Measurements from ENCODE around the gene HYAL2.
A peak's percentile ranks its signal among the peaks of the same experiment; 100 is the strongest.
"Not testable (repeated sequence)": the region's sequence is repeated elsewhere in the genome, so short reads cannot be mapped to it uniquely, and the experiment has no call there.

HYAL2 gene

DNA sequence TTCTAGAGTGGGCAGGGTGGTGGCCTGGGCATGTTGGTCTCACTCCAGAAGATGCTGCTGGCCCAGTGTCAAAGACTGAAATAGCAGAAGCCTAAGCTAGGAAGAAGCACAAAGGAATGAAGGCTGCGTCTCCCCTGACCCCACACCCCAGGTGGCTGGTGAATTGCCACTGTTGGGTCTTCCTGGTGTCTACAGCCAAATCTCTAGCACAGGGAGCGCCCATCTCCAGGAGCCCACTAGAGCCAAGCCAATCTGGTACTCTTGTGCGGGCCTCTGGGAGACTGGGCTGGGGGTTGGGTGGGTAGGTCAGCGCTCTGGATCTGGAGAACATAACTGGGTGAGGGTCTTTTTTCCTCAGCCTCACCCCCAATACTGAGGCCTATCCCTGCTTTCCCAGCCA lies 4.6 kb upstream of the HYAL2 start:
- no peak for DNase-seq

DNA sequence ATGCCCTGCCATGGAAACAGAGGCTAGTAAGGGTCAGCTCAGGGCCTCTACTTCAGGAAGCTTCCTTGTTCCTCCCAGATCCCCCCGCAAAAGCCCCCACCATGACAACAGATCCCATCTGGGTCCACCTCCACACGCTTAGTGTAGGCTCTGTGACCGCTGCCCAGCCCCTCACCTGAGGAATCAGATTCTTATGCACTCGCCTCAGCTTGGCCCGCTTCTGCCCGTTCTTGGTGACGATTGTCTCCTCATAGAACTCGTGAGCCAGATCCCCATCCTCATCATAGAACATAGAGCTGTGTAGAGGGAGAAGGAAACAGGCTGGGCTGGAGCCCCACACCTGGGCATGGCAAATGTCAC lies 3.6 kb upstream of the HYAL2 start:
- no peak for DNase-seq

DNA sequence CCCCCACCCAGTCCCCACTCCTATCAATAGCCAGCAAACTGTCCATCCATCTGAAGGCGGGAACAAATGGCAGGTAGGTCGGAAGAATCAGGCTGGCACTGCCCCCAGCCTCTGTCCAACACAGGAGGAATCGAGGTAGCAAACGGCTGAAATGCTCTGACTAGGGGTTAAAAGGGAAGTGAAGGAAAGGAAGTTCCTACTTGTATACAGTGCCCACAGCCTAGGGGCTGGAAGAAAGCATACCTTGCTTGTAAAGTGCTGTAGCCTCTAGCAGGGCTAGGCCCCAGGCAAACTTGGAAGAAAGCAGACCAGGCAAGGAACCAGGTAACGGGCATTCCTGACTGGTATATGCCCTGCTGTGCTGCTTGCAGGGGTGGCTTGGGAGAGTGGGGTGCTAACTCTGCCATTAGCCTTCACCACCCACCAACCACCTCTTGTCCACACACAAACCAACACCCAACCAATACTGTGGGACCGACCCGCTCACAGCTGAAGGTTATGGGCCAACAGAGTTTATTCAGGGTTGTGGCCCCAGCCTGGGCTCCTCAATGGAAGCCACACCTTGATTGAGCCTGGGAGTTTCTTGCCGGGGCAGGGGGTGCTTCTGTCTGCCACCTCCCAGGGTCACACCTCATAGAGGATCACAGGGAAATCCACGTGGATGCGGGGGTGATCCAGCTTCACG lies 3.1 kb upstream of the HYAL2 start:
- DNase-seq: no peak

DNA sequence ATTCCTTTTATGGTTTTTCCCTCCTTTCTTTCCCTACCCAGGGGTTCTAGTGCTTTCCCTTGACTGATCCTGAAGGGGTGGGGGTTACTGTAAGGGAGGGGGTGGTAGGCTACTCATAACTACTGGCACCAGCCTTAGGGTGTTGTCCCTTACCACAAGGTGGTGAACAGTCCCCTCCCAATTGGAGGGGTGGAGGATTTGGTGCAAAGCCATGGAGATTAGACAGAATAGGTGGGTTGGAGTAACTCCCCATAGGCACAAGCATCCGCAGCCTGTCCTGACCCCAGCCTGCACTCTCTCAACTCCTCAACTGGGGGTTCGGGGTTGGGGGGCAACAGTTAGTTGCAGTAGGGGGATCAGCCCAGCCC lies 2.6 kb upstream of the HYAL2 start:
- DNase-seq: no peak

DNA sequence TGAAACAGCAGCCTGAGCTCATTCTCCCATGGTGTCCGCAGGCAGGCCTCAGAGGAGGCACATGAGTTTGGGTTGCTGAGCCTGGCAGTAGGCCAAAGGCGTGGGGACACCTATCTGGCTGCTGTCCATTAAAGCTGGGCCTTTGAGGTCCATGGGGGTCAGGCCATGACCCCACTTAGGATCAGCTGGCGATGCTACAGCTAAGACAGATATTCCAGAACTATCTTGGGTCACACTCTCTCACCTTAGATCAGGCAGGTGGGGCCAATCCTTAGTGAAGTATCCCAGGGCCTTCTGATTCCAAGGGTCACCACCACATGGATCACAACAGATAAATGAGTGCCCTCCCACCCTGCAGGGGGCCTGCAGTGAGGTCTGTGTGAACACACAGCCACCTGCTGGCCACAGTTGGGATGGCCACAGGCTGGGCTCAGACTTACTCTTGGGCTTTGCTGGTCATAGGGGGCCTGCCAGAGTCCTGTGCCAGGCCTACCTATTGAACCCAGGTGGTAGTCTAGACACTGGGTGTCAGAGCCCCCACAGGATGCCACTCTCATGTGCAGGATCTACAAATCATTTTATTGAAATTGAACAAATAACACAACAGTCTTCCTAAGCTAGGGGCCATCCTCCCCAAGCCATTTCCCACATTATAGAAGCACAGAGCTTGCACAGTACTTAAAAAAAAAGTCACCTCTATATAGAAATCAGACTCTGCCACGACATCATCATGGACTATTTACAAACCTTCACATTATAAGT lies 2.0 kb upstream of the HYAL2 start:
- peak; percentile 54 for DNase-seq

DNA sequence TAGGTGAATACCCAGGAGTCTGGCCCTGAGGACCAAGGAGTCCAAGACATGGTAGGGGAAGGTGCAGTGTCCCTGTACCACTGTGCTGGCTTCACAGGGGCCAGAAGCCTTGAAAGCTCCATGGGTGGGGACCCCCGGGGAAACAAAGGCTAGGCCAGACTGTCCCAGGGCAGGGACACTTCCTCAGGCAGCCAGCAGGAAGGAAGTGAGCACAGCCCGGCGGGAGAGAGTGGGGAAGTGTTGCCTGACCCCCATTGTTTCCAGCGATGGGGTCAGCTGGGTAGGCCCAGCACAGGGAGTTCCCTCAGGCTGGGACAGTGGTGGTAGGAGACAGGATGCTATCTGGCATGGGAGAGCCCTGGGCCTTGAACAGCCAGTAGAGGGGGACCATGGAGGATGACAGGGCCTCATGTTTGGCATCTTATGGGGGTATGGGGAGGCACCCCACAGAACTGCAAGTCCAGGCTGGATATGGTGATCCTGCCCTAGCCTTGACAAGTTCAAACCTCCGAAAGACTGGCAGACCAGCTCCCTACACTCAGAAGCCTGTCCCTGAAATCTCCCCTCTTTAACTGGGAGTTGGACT lies 1.2 kb upstream of the HYAL2 start:
- DNase-seq: no peak

DNA sequence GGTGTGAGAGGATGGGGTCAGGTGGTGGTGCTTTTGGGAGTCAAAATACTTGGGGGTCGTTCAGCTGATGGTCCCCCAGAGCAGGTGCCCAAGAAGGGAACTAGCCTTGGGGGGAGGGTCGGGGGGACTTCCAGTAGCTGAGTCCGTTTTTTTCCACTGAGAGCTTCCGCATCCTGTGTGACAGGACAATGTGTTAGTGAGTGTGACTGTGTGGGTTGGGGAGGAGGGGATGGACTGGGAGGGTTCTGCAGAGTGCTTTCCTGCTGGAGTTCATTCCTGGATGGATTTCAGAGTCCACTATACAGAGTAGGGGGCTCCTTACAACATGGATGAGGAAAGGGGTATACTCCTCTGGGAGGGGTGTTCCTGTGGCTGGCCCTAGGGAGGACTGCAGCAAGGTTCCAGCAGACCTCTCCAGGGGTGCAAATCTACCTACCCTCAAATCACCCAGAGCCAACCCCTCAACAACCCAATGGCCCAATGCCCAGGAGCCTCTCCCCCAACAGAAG lies 601 bp upstream of the HYAL2 start:
- DNase-seq: no peak

DNA sequence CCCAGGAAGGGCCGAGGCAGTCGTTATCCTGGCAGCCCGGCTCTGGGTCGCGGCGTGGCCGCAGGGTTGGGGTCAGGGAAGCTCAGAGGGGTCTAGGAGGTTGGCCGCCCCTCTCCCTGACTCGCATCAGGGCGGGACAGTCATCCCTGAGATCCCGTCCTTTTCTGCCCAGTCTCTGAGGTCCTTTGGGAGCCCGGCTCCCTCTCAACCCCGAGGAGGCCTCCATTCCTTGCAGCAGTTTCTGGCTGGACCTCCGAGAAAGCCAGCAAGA lies 495 bp downstream of the HYAL2 start:
- DNase-seq: no peak

DNA sequence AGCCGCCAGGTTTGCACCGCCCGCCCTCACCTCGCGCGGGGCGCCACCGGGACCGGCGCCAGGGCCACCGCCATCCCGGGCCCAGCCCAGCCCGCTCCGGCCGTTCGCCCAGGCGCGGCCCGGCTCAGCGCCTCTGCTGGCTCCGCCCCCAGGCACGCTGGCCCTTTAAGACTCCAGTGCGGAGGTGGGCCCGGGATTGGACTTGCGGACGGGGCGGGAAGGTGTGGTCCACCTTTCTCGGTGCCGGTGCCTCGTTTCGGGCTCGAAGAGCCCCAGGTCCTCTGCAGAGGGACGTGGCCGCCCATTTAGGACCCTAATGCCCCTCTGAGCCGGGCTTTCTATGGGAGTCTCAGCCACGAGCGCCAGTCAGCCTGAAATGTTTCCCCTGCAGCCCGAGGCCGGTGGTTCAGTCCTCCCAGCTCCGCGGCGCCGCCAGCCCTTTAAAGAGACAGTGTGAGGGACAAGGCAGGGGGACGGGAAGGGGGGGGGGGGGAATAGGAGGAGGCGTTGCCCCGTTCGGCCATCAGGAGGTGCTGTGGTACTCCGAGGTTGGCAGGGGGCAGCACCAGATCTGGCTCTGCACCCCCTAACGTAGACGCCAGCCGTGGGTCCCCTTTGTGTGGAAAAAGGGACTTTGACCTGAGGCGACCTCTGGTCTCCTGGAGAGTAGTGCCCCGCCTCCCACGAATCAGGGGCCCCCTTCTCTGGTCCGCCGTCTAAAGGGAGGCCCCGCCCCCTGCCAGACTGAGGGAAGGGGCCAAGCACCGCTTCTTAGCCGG lies 1.0 kb downstream of the HYAL2 start:
- DNase-seq: peak; percentile 82

DNA sequence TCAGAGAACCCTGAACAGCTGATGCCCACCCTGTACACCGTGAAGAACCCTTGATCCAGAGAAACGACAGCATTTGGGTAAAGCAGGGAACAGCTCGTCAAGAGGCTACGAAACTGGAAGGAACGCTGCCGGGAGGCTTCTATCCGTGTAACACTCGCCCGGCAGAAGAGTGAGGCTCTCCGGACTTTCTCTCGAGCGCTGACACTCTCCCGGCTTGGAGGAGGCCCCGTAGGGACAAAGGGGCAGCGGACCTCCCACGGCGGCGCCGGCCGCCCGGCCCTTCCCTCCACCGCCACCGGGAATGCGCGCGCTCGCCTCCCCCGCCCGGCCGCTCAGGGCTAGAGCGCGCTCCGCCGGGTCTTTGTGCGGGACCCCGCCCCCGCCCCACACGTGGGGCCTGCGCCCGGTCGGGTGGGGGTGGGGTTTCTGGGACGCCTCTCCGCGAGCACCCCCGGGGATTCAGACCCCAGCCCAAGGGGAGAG lies 1.7 kb downstream of the HYAL2 start:
- DNase-seq: peak; percentile 42

DNA sequence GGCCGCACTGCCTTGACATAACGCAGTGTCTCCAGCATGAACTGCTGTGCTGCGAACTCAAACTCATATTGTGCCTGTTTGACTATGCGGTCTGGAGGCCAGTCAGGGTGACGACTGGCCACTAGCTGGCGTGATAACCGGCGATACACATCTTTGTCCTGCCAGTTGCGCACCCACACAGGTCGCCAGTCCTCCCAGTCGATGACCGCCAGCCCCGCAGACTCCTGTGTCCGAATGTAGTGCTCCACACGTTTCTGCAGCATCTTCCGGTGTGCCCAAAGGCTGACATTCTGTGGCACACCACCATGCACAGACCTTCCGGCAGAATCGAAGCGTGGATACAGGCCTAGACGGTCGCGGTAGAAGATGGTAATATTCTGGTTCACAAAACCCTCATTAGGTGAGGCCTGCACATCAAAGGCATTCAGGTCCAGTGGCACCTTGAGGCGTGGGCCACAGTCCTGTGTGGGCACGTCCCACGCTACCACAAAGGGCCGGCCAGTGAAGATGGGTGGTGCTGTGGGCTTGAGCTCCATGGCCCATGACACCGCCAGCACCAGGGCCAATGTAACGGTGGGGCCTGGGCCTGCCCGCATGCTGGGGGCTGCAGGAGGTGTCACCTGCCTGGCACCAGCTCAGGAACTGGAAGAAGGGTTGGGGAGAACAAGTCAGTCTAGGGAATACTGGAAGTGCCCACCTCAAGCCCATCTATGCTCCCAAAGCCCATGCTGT lies 2.5 kb downstream of the HYAL2 start:
- DNase-seq: no peak

DNA sequence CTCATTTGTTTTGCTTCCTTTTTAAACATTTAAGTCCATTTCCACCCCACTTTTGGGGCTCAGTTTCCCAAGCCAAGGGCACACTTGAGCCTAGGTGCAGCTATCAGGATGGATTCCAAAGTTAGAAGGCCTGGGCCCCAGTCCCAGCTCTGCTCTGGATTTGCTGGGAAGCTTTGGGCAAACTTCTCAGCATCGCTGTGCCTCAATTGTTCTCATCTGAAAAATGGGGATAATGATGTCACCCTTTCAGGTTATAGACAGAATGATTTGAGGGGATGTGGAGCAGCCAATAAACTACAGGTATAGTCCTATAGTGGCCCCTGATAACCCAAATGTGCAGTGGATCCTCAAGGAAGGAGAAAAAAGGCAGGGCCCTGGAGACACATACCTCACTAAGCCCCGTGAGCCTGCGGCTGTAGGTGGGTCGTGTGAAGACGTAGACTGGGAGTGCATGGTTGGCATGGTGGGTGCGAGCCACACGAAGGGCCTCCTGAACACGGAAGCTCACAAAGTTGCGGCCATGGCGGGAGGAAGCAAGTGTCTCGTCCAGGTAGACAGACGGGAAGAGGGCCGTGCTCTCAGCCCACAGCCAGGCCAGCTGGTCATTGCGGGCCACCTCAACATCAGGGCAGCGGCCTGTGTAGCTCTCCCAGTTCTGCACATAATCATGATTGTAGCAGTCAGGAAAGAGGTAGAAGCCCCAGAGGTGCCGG lies 3.2 kb downstream of the HYAL2 start:
- no peak for DNase-seq

DNA sequence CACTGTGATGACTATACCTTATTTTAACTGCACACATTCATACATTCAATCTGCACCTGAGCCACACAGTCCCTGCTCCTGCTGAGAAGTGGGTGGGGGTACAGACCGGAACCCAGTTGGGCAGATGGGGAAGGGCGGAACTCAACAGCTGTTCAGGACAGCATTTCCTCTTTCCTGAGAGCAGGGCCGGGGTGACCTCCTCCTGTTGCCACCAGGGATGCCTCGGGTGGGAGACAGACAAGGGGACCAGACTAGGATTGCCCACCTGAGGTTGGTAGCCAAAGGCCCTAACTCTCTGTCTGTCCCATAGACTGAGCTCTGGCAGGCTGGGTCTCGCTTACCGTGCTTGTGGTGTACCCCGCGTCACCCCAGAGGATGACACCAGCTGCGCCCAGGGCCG lies 3.9 kb downstream of the HYAL2 start:
- no peak for DNase-seq

DNA sequence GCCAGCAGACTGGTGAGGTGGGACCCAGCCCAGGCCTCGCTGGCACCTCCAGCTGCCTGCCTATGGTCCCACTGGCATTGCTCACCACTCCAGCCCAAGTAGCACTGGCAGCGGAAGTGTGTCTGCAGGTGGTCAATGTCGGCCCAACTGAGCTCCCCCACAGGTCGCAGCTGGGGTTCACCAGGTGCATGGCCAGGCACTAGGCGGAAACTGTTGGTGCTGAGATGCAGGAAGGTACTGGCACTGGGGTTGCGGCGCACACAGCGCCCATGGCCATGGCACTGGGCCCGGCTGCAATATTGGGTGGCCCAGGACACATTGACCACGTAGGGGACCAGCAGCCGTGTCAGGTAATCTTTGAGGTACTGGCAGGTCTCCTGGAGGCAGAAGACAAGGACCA lies 4.4 kb downstream of the HYAL2 start:
- DNase-seq: no peak

DNA sequence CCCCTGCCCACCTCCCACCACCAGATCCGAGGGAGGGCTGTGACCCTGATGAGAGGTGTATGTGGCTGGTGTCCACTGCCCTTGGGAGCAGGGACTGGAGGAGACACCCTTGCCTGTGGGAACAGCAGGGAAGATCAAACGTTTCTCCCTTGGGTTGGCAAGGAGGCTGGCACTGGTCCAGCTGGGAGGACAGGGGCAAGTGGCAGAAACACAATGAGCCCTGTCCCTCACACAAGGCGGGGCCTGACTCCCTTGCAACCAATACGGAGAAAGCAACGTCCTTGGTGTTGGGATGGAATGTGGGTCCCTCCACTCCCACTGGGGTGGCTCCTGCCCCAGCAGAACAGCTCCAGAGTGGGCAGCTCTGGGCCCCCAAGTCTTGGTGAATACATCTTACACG lies 5.2 kb downstream of the HYAL2 start:
- no peak for DNase-seq

DNA sequence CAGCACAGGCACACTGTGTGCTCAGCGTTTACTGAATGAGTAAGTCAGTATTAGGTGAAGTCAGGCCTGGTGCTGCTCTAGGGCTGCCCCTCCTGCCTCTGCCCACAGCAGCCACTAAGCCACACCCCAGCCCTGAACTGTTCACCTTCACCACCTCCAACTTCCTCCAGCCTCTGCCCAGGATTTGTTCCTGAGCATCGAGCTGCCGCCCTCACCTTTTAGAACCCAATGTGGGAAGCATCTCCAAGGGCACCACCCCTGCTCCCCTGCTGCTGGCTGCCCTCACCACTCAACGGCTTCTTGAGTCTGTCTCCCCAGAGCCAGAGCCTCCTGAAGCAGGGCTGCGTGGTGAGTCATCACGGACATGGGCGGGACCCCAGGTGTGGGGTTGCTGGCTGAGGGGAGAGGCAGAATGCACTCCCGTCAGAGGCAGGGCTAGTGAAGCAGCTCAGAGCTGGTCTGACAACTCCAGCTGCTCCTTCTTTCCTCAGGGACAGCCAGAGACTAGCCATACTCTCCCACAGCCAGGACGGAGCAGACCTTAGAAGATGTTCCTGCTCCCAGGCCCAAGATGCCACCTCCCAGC lies 5.8 kb downstream of the HYAL2 start:
- DNase-seq: peak; percentile 46

DNA sequence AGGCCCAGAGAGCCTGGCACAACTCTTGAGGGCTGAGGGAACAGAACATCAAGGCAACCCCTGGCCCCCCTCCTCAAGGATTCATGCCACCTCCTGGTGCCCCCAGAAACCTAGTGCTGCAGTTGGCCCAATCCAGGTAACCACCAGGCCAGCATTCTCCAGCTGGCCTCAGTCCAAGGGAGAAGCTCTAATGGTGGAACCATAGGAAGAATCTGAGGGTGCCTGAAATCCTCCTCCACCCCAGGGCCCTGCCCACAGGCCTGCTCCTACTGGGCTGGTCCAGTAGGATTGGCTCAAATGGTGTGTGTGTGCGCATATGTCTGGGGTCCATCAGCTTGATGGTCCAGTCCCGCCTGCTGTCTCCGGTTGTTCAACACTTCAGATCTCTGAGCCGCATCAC lies 7.7 kb downstream of the HYAL2 start:
- DNase-seq: no peak

DNA sequence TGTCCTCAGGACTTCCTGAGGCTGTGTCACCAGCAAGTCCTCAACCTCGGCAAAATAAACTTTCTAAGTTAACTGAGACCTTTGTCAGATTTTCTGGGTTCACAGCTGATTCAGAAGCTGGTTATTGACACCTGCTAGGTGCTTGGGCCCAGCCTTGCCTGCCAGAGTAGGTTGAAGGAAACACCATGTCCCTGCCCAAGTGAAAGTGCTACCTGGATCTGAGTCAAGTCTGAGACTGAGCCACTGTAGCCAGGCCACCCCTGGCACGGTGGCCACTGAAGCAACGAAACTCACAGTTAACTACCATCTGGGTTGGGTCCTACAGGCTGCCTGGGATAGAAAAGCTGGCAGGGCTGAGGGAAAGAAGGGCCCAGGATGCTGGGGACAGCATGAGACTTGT lies 8.2 kb downstream of the HYAL2 start:
- DNase-seq: no peak

DNA sequence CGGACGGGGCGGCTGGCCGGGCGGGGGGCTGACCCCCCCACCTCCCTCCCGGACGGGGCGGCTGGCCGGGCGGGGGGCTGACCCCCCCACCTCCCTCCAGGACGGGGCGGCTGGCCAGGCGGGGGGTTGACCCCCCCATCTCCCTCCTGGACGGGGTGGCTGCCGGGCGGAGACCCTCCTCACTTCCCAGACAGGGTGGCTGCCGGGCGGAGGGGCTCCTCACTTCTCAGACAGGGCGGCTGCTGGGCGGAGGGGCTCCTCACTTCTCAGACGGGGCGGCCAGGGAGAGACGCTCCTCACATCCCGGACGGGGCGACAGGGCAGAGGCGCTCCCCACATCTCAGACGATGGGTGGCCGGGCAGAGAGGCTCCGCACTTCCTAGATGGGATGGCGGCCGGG lies 10.5 kb downstream of the HYAL2 start:
- not testable (repeated sequence) for DNase-seq

DNA sequence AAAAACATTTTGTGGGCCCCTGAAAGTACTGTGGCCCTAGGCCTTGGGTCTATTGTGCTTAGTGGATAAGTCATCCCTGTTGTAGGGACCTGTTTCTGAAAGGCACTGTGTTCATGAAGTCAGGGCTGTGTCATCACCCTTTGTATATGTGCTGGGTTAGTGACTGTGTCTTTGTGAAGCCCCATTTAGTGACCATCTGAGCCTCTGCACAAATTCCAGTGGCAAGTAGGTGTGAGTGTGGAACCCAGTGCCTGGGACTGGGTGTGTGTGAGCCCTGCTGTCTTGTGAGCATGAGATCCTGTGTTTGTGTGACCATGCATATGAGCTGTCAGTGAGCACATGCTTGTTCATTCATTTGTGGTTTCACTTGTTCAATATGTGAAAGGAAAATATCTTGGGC lies 17.9 kb downstream of the HYAL2 start:
- peak; percentile 43 for DNase-seq

DNA sequence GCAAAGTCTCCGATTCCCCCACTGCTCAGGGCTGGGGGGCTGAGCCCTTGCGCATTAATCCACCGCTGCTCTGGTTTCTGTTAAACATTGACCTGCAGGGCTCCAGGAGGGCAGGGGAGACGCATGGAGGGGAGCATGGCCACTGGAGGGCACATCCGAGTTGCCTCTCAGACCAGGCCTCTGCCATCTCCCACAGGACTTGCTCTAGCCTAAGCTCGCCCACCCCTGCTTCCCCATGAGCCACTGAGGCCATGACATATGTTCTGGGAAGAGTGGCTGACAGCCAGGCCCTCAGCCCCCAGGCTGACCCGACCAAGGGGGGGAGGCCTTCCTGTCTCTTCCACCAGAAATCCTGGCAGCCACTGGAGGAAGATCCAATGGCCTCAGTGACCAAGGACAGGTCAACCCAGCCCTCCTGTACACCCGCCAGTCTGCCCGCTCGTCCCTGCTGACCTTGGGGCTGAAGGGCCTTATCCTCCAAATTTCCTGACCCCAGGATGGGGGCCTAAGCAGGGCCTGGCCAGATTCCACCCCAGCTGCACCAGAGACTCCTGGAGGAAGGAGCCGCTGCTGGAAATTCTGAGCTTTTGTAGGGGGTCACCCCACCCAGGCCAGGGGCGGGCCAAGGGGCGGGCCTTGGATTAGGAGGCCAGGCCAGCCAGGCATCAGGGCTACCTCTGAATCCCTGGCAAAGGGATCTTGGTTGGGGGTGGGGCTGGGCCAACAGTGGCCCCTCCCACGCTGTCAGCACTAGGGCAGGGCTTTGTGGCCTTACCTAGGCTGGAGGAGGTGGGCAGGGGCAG lies 19.3 kb downstream of the HYAL2 start, which contains the start of gene HYAL1:
Gene HYAL1, minus strand, starts transcription at position 562 of the 803 bp plus-strand sequence. CDS start 618 bp downstream, outside the sequence.
- DNase-seq: no peak

Measured in stimulated activated CD4-positive, alpha-beta T cell treated with anti-CD3 and anti-CD28 coated beads, Interleukin-1b, Interleukin-23, amount 100 ng/mL, for 48 hours (primary cell).